OCI-LY1 (cell line): ENCODE results near the gene KCNH1.

Experiments used
- H2AFZ ChIP-seq: fragments of 200-600 bp; sonication (generic), shearing (Covaris generic); 2 replicates; pipeline ENCODE4 v1.6.0; 2014; ENCODE audit warnings: antibody characterized with exemption, mild to moderate bottlenecking, low read length
- H3F3A ChIP-seq: fragments of 200-600 bp; sonication (generic), shearing (Covaris generic); 2 replicates; pipeline ENCODE4 v1.6.0; 2014; ENCODE audit warnings: mild to moderate bottlenecking, antibody characterized with exemption, low read length, moderate library complexity; ENCODE audit not compliant: insufficient read depth
- H3K27ac ChIP-seq: fragments of 200-600 bp; sonication (generic); 2 replicates; pipeline ENCODE4 v1.5.1; 2014; ENCODE audit warnings: low read length, mixed run types, mild to moderate bottlenecking, low read depth; ENCODE audit not compliant: poor library complexity, severe bottlenecking
- H3K27me3 ChIP-seq: fragments of 200-600 bp; sonication (generic); 2 replicates; pipeline ENCODE4 v1.6.0; 2014; ENCODE audit warnings: antibody characterized with exemption, mild to moderate bottlenecking, low read length, moderate library complexity; ENCODE audit not compliant: insufficient read depth
- H3K36me3 ChIP-seq: fragments of 200-600 bp; sonication (generic); 2 replicates; pipeline ENCODE4 v1.6.1; 2014; ENCODE audit warnings: mild to moderate bottlenecking, antibody characterized with exemption, low read length, moderate library complexity, mixed read lengths; ENCODE audit not compliant: insufficient read depth
- H3K4me1 ChIP-seq: fragments of 200-600 bp; sonication (generic); 2 replicates; pipeline ENCODE4 v1.5.1; 2014; ENCODE audit warnings: mild to moderate bottlenecking, low read length, moderate library complexity; ENCODE audit not compliant: insufficient read depth, severe bottlenecking
- H3K4me2 ChIP-seq: fragments of 200-600 bp; sonication (generic), shearing (Covaris generic); 2 replicates; pipeline ENCODE4 v1.6.1; 2014; ENCODE audit warnings: low read length
- H3K4me3 ChIP-seq: fragments of 200-600 bp; sonication (generic); 2 replicates; pipeline ENCODE4 v1.5.1; 2014; ENCODE audit warnings: low read length, low read depth, mild to moderate bottlenecking, mixed read lengths; ENCODE audit not compliant: poor library complexity, severe bottlenecking
- H3K79me2 ChIP-seq: fragments of 200-600 bp; shearing (Covaris generic); 2 replicates; pipeline ENCODE4 v1.6.1; 2016; ENCODE audit warnings: mixed run types, low read length, mixed read lengths; ENCODE audit not compliant: insufficient read depth
- H3K9ac ChIP-seq: fragments of 200-600 bp; sonication (generic), shearing (Covaris generic); 2 replicates; pipeline ENCODE4 v1.6.1; 2014; ENCODE audit warnings: mild to moderate bottlenecking, low read length, mixed read lengths
- H3K9me2 ChIP-seq: fragments of 200-600 bp; sonication (generic), shearing (Covaris generic); 2 replicates; pipeline ENCODE4 v1.6.1; 2014; ENCODE audit warnings: low read depth, mild to moderate bottlenecking, low read length, mixed read lengths
- H3K9me3 ChIP-seq: fragments of 200-600 bp; shearing (Covaris generic); 2 replicates; pipeline ENCODE4 v1.6.1; 2014; ENCODE audit warnings: low read length, mixed read lengths
- H4K20me1 ChIP-seq: fragments of 200-600 bp; sonication (generic), shearing (Covaris generic); 2 replicates; pipeline ENCODE4 v1.6.0; 2016; ENCODE audit warnings: mild to moderate bottlenecking, low read length; ENCODE audit not compliant: insufficient read depth
- EZH2 ChIP-seq: fragments of 200-600 bp; sonication (generic), shearing (Covaris generic); IDR thresholded peaks from 2 replicates; pipeline ENCODE4 v1.8.0; 2017; ENCODE audit warnings: borderline replicate concordance, mixed run types, mild to moderate bottlenecking, antibody characterized with exemption, low read length, moderate library complexity, mixed read lengths
- TF ChIP-seq, protein P1 (sequence below): fragments of 200-600 bp; sonication (generic), shearing (Covaris generic); IDR thresholded peaks from 2 replicates; pipeline ENCODE4 v1.5.1; 2017; ENCODE audit warnings: mild to moderate bottlenecking, antibody characterized with exemption, low read length, moderate library complexity, mixed read lengths

The KCNH1 gene

GRCh38 chr1:211018690-211019089 is 115.3 kb downstream of the KCNH1 start:
- Histone ChIP-seq H3K9me3 (no peaks in the 10 kb centered on the region), H3K9me2 (no peaks in the 10 kb centered on the region), H3K27ac (no peak overlapping the region), H3K9ac (no peak overlapping the region), H3K4me2 (no peak overlapping the region), H3K27me3 (no peaks in the 10 kb centered on the region), H2AFZ (no peak overlapping the region), H3K4me3 (no peak overlapping the region), H3K79me2 (no peaks in the 10 kb centered on the region), H3F3A (no peaks in the 10 kb centered on the region), H3K4me1 (no peaks in the 10 kb centered on the region), H3K36me3 (no peaks in the 10 kb centered on the region), H4K20me1 (no peaks in the 10 kb centered on the region)
- no peak for TF ChIP-seq EZH2
- TF ChIP-seq, protein P1, sequence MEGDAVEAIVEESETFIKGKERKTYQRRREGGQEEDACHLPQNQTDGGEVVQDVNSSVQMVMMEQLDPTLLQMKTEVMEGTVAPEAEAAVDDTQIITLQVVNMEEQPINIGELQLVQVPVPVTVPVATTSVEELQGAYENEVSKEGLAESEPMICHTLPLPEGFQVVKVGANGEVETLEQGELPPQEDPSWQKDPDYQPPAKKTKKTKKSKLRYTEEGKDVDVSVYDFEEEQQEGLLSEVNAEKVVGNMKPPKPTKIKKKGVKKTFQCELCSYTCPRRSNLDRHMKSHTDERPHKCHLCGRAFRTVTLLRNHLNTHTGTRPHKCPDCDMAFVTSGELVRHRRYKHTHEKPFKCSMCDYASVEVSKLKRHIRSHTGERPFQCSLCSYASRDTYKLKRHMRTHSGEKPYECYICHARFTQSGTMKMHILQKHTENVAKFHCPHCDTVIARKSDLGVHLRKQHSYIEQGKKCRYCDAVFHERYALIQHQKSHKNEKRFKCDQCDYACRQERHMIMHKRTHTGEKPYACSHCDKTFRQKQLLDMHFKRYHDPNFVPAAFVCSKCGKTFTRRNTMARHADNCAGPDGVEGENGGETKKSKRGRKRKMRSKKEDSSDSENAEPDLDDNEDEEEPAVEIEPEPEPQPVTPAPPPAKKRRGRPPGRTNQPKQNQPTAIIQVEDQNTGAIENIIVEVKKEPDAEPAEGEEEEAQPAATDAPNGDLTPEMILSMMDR = no peak

DNA sequence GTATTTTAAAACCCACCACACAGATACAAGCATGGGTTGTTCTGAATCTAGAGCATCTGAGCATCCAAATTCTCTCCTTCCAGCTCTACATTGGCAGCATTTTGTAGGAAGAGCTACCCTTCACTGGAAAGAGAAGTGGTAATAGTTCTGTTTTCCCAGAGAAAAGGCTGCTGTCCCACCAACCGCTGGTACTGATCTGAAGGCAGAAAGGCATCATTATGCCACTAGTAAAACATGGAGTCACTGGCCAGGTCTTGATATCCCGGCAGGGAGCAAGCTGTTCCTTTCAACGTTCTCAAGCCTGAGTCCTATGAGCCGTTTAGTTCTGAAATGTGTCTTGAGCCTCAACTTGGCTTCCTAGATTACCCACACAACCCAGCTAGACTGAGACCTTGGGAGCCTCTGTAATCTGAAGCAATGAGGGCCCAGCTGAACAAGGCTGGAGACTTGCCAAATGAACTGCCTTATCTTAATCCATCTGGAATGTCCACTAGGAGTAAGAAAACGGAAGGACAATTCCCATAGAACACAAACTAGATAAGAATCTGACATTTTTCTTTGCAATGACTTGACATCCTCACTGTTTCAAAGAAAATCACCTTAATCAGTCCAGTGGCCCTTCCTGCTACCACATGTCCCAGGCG is 116.8 kb downstream of the KCNH1 start:
- no peaks in the 10 kb centered on the region for H3K9me3 ChIP-seq
- H3F3A ChIP-seq = no peaks in the 10 kb centered on the region
- no peak overlapping the region for H3K9ac ChIP-seq
- H4K20me1 ChIP-seq = no peaks in the 10 kb centered on the region
- no peaks in the 10 kb centered on the region for H3K27me3 ChIP-seq
- H3K9me2 ChIP-seq = no peaks in the 10 kb centered on the region
- H3K4me1 ChIP-seq = no peaks in the 10 kb centered on the region
- no peak overlapping the region for H3K4me3 ChIP-seq
- no peaks in the 10 kb centered on the region for H3K79me2 ChIP-seq
- no peak for TF ChIP-seq EZH2
- TF ChIP-seq, protein P1 = no peak
- H3K27ac ChIP-seq = no peak overlapping the region
- no peaks in the 10 kb centered on the region for H3K36me3 ChIP-seq
- H2AFZ ChIP-seq = no peak overlapping the region
- H3K4me2 ChIP-seq = no peak overlapping the region

- H3K9me3 ChIP-seq = no peaks in the 10 kb centered on the region
- H3K9ac ChIP-seq = no peak overlapping the region
- no peaks in the 10 kb centered on the region for H3K4me1 ChIP-seq
- no peaks in the 10 kb centered on the region for H3K79me2 ChIP-seq
- no peak overlapping the region for H3K27ac ChIP-seq
- TF ChIP-seq, protein P1 = no peak
- no peak for TF ChIP-seq EZH2
- no peaks in the 10 kb centered on the region for H3K9me2 ChIP-seq
- no peak overlapping the region for H3K4me2 ChIP-seq
- no peak overlapping the region for H3K4me3 ChIP-seq
- H4K20me1 ChIP-seq = no peaks in the 10 kb centered on the region
- no peaks in the 10 kb centered on the region for H3K27me3 ChIP-seq
- no peaks in the 10 kb centered on the region for H3F3A ChIP-seq
- H3K36me3 ChIP-seq = no peaks in the 10 kb centered on the region
- no peak overlapping the region for H2AFZ ChIP-seq
Measured at GRCh38 chr1:211014275-211014674, 119.7 kb downstream of the KCNH1 start.
